ENCODE measurements around the gene SLC12A8.

DNA sequence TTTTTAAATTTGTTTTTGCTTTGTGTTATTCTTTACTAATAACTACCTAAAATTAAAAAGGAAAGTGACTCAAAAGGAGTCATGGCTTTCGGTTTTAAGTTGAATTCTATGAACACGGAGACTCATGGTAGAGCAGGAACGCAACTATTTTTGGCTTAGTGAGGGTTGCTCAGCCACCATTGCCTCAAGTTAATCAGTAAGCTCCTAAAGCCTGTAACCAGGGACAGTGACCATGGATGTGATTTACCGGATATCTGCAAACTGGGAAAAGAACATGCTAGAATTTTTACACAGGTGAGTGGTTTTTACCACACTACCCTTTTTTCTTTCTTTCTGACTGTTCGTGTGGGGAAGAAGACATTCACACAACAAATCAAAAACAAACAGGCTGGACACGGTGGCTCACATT, 11.8 kb downstream of the SLC12A8 start:
- TF ChIP-seq CTCF (conservative IDR thresholded peaks at IDR 0.05 in 1 of 2, IDR thresholded peaks at IDR 0.05 in 1 of 2; ENCODE audit: low read depth in 1 of 2, low read length in 2 of 2) (no peak), EZH2 (IDR thresholded peaks at IDR 0.05; ENCODE audit: low read length, missing control alignments) (no peak)
